Right hindlimb (tissue), 1 donor: ENCODE results near the gene SLC36A2.
"Not testable (repeated sequence)": the region's sequence is repeated elsewhere in the genome, so short reads cannot be mapped to it uniquely, and the experiment has no call there.

ENCODE experiments used
- DNase-seq: peaks from one replicate; pipeline ENCODE4 v3.0.0-alpha.2; 2018

Gene SLC36A2

GRCh38 chr5:151320481-151320880, 26.9 kb downstream of the SLC36A2 start:
- DNase-seq = no peak

- peak; percentile 65 for DNase-seq
Observed at GRCh38 chr5:151318850-151319732, 28.3 kb downstream of the SLC36A2 start.

GRCh38 chr5:151317871-151318270, 29.5 kb downstream of the SLC36A2 start:
- no peak for DNase-seq

- peak; percentile 72 for DNase-seq
Observed at GRCh38 chr5:151315998-151316597, 31.3 kb downstream of the SLC36A2 start.

GRCh38 chr5:151313357-151313756, 34.0 kb downstream of the SLC36A2 start:
- no peak for DNase-seq

- DNase-seq = no peak
Observed at GRCh38 chr5:151312756-151313324, 34.5 kb downstream of the SLC36A2 start.

GRCh38 chr5:151310932-151311331, 36.4 kb downstream of the SLC36A2 start:
- no peak for DNase-seq

GRCh38 chr5:151309821-151310220, 37.5 kb downstream of the SLC36A2 start:
- not testable (repeated sequence) for DNase-seq

GRCh38 chr5:151309266-151309665, 38.1 kb downstream of the SLC36A2 start:
- DNase-seq = not testable (repeated sequence)

- DNase-seq = no peak
Observed at GRCh38 chr5:151303666-151304065, 43.7 kb downstream of the SLC36A2 start, which contains the start of gene SLC36A3. TSS of gene SLC36A3 (minus strand) at chr5:151303766. CDS start at chr5:151303354, 412 bp downstream.

- no peak for DNase-seq
Observed at GRCh38 chr5:151298063-151298855, 49.1 kb downstream of the SLC36A2 start.

- DNase-seq = no peak
Observed at GRCh38 chr5:151296974-151297373, 50.4 kb downstream of the SLC36A2 start.

GRCh38 chr5:151296478-151296830, 50.9 kb downstream of the SLC36A2 start:
- no peak for DNase-seq

GRCh38 chr5:151295791-151296477, 51.4 kb downstream of the SLC36A2 start:
- no peak for DNase-seq

GRCh38 chr5:151295138-151295537, 52.2 kb downstream of the SLC36A2 start:
- no peak for DNase-seq

- DNase-seq = no peak
Observed at GRCh38 chr5:151293624-151294023, 53.7 kb downstream of the SLC36A2 start.

GRCh38 chr5:151288180-151288579, 59.2 kb downstream of the SLC36A2 start:
- DNase-seq = no peak

GRCh38 chr5:151286246-151286645, 61.1 kb downstream of the SLC36A2 start:
- DNase-seq = no peak

- DNase-seq = no peak
Observed at GRCh38 chr5:151285683-151286082, 61.7 kb downstream of the SLC36A2 start.

- no peak for DNase-seq
Observed at GRCh38 chr5:151284392-151284967, 62.9 kb downstream of the SLC36A2 start.

- no peak for DNase-seq
Observed at GRCh38 chr5:151283120-151283825, 64.1 kb downstream of the SLC36A2 start.
